Tibial artery (tissue), 4 donors: ENCODE data around the gene BMP8B.
"Not testable (repeated sequence)": the region's sequence is repeated elsewhere in the genome, so short reads cannot be mapped to it uniquely, and the experiment has no call there.

ENCODE experiments used
- DNase-seq, 2 donors: peaks; one replicate each; pipeline ENCODE4 v3.0.0-alpha.2; 2019
- H3K27ac ChIP-seq, 2 donors: fragments of 200-600 bp; sonication (generic) in 1 of 2; 1 replicate in 1 of 2; 2 replicates in 1 of 2; pipeline ENCODE4 v1.5.1; 2018 to 2019; ENCODE audit warnings: mild to moderate bottlenecking in 1 of 2
- H3K27me3 ChIP-seq, 2 donors: fragments of 200-600 bp; sonication (generic) in 1 of 2; one replicate each; pipeline versions ENCODE4 v1.5.1 to v1.6.0; 2016 to 2019
- H3K36me3 ChIP-seq, 3 donors: fragments of 200-600 bp; sonication (generic) in 2 of 3; one replicate each; pipeline ENCODE4 v1.5.1; 2016 to 2019; ENCODE audit warnings: mild to moderate bottlenecking in 2 of 3
- H3K4me1 ChIP-seq, 4 donors: fragments of 200-600 bp; sonication (generic) in 2 of 4; 1 replicate in 3 of 4; 2 replicates in 1 of 4; pipeline ENCODE4 v1.5.1; 2016 to 2019
- H3K4me3 ChIP-seq, 2 donors: fragments of 200-600 bp; sonication (generic) in 1 of 2; 1 replicate in 1 of 2; 2 replicates in 1 of 2; pipeline ENCODE4 v1.5.1; 2018 to 2019; ENCODE audit warnings: mild to moderate bottlenecking in 2 of 2
- H3K9me3 ChIP-seq, 3 donors: fragments of 200-600 bp; sonication (generic) in 1 of 3; one replicate each; pipeline ENCODE4 v1.5.1; 2016 to 2019
- CTCF ChIP-seq, 2 experiments: fragments of 200-600 bp in 1 of 2; fragments of 450-650 bp in 1 of 2; IDR thresholded peaks; one replicate each; pipeline ENCODE4 v1.5.1; 2017 to 2019; ENCODE audit warnings: antibody characterized with exemption in 2 of 2, mild to moderate bottlenecking in 1 of 2, moderate library complexity in 1 of 2
- intact Hi-C: fragments of 100-400 bp; cut with DNase I; formaldehyde crosslinking; loops from one replicate; pipeline ENCODE4 v1.15.0; 2023; ENCODE audit warnings: low total_unique reads

Gene BMP8B

GRCh38 chr1:39795651-39796050 lies 7.0 kb upstream of the BMP8B start:
- TF ChIP-seq CTCF (IDR thresholded peaks at IDR 0.05), result no peak
- Histone ChIP-seq H3K4me3 (no peak overlapping the region), H3K36me3 (no peaks in the 10 kb centered on the region), H3K27me3 (peaks cover 0 to 19% of the 10 kb centered on the region in 2 donors), H3K4me1 (no peaks in the 10 kb centered on the region), H3K9me3 (no peaks in the 10 kb centered on the region), H3K27ac (no peak overlapping the region)
- intact Hi-C loops, result no loop called here
- DNase-seq, result no peak

GRCh38 chr1:39791838-39792237 lies 3.2 kb upstream of the BMP8B start:
- no peak overlapping the region for H3K4me3 ChIP-seq
- DNase-seq, result no peak
- H3K9me3 ChIP-seq, result no peaks in the 10 kb centered on the region
- H3K4me1 ChIP-seq, result peaks cover 0 to 15% (median 7%) of the 10 kb centered on the region in 4 donors
- H3K27me3 ChIP-seq, result peaks cover 0 to 45% of the 10 kb centered on the region in 2 donors
- intact Hi-C loops, result no loop called here
- no peak overlapping the region for H3K27ac ChIP-seq
- no peak for TF ChIP-seq CTCF (IDR thresholded peaks at IDR 0.05)
- H3K36me3 ChIP-seq, result no peaks in the 10 kb centered on the region

GRCh38 chr1:39789571-39790110 lies 976 bp upstream of the BMP8B start:
- intact Hi-C loops, result no loop called here
- Histone ChIP-seq H3K27ac (no peak overlapping the region), H3K4me1 (peaks cover 0 to 15% (median 7%) of the 10 kb centered on the region in 4 donors), H3K9me3 (no peaks in the 10 kb centered on the region), H3K36me3 (no peaks in the 10 kb centered on the region), H3K27me3 (peaks cover 0 to 54% of the 10 kb centered on the region in 2 donors), H3K4me3 (peak overlapping the region; percentile 46 to 52)
- no peak for TF ChIP-seq CTCF (IDR thresholded peaks at IDR 0.05)
- DNase-seq, result no peak

- H3K27ac ChIP-seq, result no peak overlapping the region
- H3K4me1 ChIP-seq, result peaks cover 0 to 15% (median 7%) of the 10 kb centered on the region in 4 donors
- H3K27me3 ChIP-seq, result peaks cover 0 to 51% of the 10 kb centered on the region in 2 donors
- H3K4me3 ChIP-seq, result peak overlapping the region; percentile 46 to 52
- intact Hi-C loops, result no loop called here
- no peaks in the 10 kb centered on the region for H3K9me3 ChIP-seq
- TF ChIP-seq CTCF (IDR thresholded peaks at IDR 0.05), result no peak
- H3K36me3 ChIP-seq, result no peaks in the 10 kb centered on the region
- DNase-seq, result no peak
Measured at GRCh38 chr1:39788426-39788757, 273 bp downstream of the BMP8B start.

GRCh38 chr1:39787964-39788363 lies 701 bp downstream of the BMP8B start:
- intact Hi-C loops, H3K4me3 ChIP-seq, H3K36me3 ChIP-seq, H3K9me3 ChIP-seq, DNase-seq, H3K27ac ChIP-seq: not testable (repeated sequence)
- peaks cover 0 to 49% of the 10 kb centered on the region in 2 donors for H3K27me3 ChIP-seq
- H3K4me1 ChIP-seq, result peaks cover 0 to 15% (median 7%) of the 10 kb centered on the region in 4 donors

- no peak for TF ChIP-seq CTCF (IDR thresholded peaks at IDR 0.05)
- DNase-seq, result no peak
- Histone ChIP-seq H3K27ac (no peak overlapping the region), H3K27me3 (peaks cover 0 to 48% of the 10 kb centered on the region in 2 donors), H3K9me3 (no peaks in the 10 kb centered on the region), H3K36me3 (no peaks in the 10 kb centered on the region), H3K4me3 (no peak overlapping the region), H3K4me1 (peaks cover 0 to 15% (median 7%) of the 10 kb centered on the region in 4 donors)
- intact Hi-C loops, result no loop called here
Measured at GRCh38 chr1:39787468-39787867, 1.2 kb downstream of the BMP8B start.

- peaks cover 0 to 15% (median 7%) of the 10 kb centered on the region in 4 donors for H3K4me1 ChIP-seq
- H3K4me3 ChIP-seq, H3K9me3 ChIP-seq, DNase-seq, H3K36me3 ChIP-seq, intact Hi-C loops, H3K27ac ChIP-seq: not testable (repeated sequence)
- peaks cover 0 to 47% of the 10 kb centered on the region in 2 donors for H3K27me3 ChIP-seq
Measured at GRCh38 chr1:39787108-39787375, 1.6 kb downstream of the BMP8B start.

- H3K36me3 ChIP-seq, H3K9me3 ChIP-seq, intact Hi-C loops, H3K4me3 ChIP-seq, H3K27ac ChIP-seq, DNase-seq: not testable (repeated sequence)
- peaks cover 0 to 41% of the 10 kb centered on the region in 2 donors for H3K27me3 ChIP-seq
- H3K4me1 ChIP-seq, result peaks cover 0 to 15% (median 7%) of the 10 kb centered on the region in 4 donors
Measured at GRCh38 chr1:39786303-39787107, 2.2 kb downstream of the BMP8B start.

- peaks cover 0 to 28% of the 10 kb centered on the region in 2 donors for H3K27me3 ChIP-seq
- H3K4me1 ChIP-seq, intact Hi-C loops, H3K27ac ChIP-seq, DNase-seq, H3K36me3 ChIP-seq, H3K4me3 ChIP-seq, H3K9me3 ChIP-seq: not testable (repeated sequence)
Measured at GRCh38 chr1:39782685-39783084, 6.0 kb downstream of the BMP8B start.
